Right lobe of liver (tissue), 4 donors: ENCODE data around the gene STX2.

Source experiments
- CTCF ChIP-seq, 4 donors: fragments of 200-600 bp in 3 of 4; fragments of 450-650 bp in 1 of 4; IDR thresholded peaks; one replicate each; pipeline versions ENCODE4 v1.5.1 to v1.8.0; 2016 to 2022; ENCODE audit warnings: antibody characterized with exemption in 4 of 4, mild to moderate bottlenecking in 2 of 4
- POLR2A ChIP-seq: fragments of 450-650 bp; IDR thresholded peaks from one replicate; pipeline ENCODE4 v1.6.1; 2017; ENCODE audit warnings: antibody characterized with exemption, mild to moderate bottlenecking
- donor health status: DM: no; HTN: no; CAD: no.
- donor health status: DM: no; HTN: no; CAD: no.
- donor health status: DM: no; HTN: yes; CAD: no.

GRCh38 chr12:130817804-130818203 is 21.2 kb downstream of the STX2 start:
- no peak for TF ChIP-seq CTCF (IDR thresholded peaks at IDR 0.05)
- no peak for TF ChIP-seq POLR2A
